ENCODE measurements around the gene PCDHB16.
"Not testable (repeated sequence)": the region's sequence is repeated elsewhere in the genome, so short reads cannot be mapped to it uniquely, and the experiment has no call there.

Gene PCDHB16

DNA sequence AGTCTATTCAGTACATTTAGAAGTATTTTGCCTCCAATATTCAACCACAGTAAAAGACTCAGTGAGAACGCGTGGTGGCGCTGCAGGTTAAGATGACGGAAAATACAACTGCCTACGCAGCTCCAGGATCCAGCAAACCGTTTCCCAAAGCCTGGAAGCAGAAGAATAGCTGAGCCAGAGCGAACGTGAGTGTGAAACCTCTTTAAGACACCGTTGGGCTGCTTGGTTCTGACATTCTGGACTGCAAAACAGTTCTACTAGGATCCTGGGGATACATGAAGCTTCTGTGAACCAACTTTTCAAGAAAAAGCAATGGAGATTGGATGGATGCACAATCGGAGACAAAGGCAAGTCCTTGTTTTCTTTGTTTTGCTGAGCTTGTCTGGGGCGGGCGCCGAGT lies at the start of gene PCDHB16:
Gene PCDHB16 (plus strand): TSS at position 140 of the 400 bp plus-strand sequence. CDS start 173 bp downstream, at position 313.
- no peak for DNase-seq (ENCODE audit: low read depth in 1 of 2, low spot score in 1 of 2)

DNA sequence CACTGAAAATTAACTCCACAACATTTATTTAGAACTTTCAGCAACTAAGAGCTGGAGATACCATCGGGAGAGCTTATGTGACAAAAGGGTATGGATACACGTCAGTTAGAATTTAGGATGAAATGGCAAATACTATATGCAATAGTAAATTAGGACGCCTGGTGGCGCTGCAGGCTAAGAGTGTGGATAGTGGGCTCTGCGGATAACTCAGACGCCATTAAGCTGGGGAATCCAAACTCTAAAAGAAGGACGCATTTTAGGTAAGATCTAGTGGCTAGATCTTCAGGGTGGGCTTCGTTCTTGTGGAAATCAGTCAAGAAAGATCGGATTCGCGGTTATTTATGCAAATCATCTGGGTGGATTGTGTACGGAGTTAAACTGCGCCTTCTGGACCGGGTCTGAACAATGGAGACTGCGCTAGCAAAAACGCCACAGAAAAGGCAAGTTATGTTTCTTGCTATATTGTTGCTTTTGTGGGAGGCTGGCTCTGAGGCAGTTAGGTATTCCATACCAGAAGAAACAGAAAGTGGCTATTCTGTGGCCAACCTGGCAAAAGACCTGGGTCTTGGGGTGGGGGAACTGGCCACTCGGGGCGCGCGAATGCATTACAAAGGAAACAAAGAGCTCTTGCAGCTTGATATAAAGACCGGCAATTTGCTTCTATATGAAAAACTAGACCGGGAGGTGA lies 47.0 kb upstream of the PCDHB16 start, which contains the start of gene PCDHB5:
Gene PCDHB5 (plus strand): TSS at position 177 of the 688 bp plus-strand sequence. CDS start 229 bp downstream, at position 406.
- no peak for DNase-seq (ENCODE audit: low read depth in 1 of 2, low spot score in 1 of 2)

DNA sequence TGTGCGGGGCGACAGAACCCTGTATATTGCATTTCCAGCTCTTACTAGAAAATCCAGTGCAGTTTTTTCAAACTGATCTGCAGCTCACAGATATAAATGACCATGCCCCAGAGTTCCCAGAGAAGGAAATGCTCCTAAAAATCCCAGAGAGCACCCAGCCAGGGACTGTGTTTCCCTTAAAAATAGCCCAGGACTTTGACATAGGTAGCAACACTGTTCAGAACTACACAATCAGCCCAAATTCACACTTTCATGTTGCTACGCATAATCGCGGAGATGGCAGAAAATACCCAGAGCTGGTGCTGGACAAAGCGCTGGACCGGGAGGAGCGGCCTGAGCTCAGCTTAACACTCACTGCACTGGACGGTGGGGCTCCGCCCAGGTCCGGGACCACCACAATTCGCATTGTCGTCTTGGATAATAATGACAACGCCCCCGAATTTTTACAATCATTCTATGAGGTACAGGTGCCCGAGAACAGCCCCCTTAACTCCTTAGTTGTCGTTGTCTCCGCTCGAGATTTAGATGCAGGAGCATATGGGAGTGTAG lies 46.4 kb upstream of the PCDHB16 start:
- DNase-seq (ENCODE audit: low read depth in 1 of 2, low spot score in 1 of 2), result no peak

DNA sequence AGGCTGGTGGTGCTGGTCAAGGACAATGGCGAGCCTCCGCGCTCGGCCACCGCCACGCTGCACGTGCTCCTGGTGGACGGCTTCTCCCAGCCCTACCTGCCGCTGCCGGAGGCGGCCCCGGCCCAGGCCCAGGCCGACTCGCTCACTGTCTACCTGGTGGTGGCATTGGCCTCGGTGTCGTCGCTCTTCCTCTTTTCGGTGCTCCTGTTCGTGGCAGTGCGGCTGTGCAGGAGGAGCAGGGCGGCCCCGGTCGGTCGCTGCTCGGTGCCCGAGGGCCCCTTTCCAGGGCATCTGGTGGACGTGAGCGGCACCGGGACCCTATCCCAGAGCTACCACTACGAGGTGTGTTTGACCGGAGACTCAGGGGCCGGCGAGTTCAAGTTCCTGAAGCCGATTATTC lies 44.8 kb upstream of the PCDHB16 start:
- DNase-seq (ENCODE audit: low read depth in 1 of 2, low spot score in 1 of 2), result not testable (repeated sequence)

DNA sequence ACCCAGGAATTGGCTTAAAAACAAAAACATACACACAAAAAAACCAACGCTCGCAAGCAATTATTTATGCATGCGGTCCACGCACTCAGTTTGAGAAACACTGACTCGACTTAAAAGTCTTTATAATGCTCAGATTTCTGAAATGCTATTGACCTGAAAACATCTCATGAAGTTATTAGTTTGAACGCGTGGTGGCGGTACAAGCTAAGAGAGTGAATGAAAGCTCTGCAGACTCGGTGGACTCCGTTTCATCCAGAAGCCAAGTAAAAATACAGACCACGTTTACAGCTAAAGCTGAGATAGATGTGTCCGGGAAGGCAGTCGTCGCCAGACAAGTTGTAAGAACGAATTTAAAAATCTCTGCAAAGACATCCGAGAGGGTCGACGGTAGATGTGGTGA lies 32.4 kb upstream of the PCDHB16 start, which contains the start of gene PCDHB6:
Gene PCDHB6 (plus strand): TSS at position 246 of the 400 bp plus-strand sequence. CDS start 201 bp downstream, outside the sequence.
- no peak for DNase-seq (ENCODE audit: low read depth in 1 of 2, low spot score in 1 of 2)

DNA sequence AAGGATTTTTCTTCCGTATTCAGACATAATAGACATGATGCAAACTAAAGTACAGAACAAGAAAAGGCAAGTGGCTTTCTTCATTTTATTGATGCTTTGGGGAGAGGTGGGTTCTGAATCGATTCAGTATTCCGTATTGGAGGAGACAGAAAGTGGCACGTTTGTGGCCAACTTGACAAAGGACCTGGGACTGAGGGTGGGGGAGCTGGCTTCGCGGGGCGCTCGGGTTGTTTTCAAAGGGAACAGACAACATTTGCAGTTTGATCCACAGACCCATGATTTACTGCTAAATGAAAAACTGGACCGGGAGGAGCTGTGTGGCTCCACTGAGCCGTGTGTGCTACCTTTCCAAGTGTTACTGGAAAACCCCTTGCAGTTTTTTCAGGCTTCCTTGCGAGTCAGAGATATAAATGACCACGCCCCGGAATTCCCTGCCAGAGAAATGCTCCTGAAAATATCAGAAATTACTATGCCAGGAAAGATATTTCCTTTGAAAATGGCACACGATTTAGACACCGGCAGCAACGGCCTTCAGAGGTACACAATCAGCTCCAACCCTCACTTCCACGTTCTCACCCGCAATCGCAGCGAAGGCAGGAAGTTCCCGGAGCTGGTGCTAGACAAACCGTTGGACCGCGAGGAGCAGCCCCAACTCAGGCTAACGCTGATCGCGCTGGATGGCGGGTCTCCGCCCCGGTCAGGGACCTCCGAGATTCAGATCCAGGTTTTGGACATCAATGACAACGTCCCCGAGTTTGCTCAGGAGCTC lies 31.8 kb upstream of the PCDHB16 start:
- no peak for DNase-seq (ENCODE audit: low read depth in 1 of 2, low spot score in 1 of 2)

DNA sequence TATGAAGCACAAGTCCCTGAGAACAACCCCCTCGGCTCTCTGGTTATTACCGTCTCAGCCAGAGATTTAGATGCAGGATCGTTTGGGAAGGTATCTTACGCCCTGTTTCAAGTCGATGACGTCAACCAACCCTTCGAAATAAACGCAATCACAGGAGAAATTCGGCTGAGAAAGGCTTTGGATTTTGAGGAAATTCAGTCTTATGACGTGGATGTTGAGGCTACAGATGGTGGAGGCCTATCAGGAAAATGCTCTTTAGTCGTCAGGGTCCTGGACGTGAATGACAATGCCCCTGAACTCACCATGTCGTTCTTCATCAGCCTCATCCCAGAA lies 31.2 kb upstream of the PCDHB16 start:
- no peak for DNase-seq (ENCODE audit: low read depth in 1 of 2, low spot score in 1 of 2)

DNA sequence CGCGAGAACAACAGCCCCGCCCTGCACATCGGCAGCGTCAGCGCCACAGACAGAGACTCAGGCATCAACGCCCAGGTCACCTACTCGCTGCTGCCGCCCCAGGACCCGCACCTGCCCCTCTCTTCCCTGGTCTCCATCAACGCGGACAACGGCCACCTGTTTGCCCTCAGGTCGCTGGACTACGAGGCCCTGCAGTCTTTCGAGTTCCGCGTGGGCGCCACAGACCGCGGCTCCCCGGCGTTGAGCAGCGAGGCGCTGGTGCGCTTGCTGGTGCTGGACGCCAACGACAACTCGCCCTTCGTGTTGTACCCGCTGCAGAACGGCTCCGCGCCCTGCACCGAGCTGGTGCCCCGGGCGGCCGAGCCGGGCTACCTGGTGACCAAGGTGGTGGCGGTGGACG lies 30.6 kb upstream of the PCDHB16 start:
- DNase-seq (ENCODE audit: low read depth in 1 of 2, low spot score in 1 of 2), result not testable (repeated sequence)

DNA sequence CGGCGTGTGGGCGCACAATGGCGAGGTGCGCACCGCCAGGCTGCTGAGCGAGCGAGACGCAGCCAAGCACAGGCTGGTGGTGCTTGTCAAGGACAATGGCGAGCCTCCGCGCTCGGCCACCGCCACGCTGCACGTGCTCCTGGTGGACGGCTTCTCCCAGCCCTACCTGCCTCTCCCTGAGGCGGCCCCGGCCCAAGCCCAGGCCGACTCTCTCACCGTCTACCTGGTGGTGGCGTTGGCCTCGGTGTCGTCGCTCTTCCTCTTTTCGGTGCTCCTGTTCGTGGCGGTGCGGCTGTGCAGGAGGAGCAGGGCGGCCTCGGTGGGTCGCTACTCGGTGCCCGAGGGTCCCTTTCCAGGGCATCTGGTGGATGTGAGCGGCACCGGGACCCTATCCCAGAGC lies 30.1 kb upstream of the PCDHB16 start:
- DNase-seq (ENCODE audit: low read depth in 1 of 2, low spot score in 1 of 2), result not testable (repeated sequence)

DNA sequence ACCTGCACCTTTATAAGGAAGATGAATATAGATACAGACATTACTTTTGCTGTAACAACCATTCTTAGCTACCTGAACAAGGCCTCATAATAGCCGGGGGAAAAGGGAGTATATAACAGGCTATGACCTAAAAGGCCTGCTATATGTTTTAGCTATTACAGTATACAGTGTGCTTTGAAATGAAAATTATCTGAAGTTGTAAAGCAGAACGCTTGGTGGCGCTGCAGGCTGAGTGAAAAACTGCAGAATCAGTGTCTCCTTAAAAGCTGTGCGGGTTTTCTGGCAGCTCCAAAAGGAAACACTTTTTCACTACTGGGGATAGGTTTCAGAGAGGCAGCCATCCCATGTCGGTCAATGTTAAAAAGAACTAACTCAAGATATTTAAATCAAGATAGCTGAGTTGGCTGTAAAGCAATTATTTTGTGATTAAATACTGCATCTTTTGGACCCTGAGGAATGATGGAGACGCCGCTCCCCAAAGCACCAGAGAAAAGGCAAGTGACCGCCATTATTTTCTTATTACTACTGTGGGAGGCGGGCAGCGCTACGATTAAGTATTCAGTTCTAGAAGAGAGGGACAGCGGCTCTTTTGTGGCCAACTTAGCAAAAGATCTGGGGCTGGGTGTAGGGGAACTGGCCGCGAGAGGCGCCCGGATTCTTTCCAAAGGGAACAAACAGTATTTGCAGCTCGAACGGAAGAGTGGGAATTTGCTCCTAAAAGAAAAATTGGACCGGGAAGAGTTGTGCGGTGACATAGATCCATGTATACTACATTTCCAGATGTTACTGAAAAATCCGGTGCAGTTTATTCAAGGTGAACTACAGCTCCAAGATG lies 26.4 kb upstream of the PCDHB16 start:
- DNase-seq (ENCODE audit: low read depth in 1 of 2, low spot score in 1 of 2), result no peak

DNA sequence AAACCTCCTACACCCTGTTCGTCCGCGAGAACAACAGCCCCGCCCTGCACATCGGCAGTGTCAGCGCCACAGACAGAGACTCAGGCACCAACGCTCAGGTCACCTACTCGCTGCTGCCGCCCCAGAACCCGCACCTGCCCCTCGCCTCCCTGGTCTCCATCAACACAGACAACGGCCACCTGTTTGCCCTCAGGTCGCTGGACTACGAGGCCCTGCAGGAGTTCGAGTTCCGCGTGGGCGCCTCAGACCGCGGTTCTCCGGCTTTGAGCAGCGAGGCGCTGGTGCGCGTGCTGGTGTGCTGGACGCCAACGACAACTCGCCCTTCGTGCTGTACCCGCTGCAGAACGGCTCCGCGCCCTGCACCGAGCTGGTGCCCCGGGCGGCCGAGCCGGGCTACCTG lies 24.8 kb upstream of the PCDHB16 start:
- not testable (repeated sequence) for DNase-seq (ENCODE audit: low read depth in 1 of 2, low spot score in 1 of 2)

DNA sequence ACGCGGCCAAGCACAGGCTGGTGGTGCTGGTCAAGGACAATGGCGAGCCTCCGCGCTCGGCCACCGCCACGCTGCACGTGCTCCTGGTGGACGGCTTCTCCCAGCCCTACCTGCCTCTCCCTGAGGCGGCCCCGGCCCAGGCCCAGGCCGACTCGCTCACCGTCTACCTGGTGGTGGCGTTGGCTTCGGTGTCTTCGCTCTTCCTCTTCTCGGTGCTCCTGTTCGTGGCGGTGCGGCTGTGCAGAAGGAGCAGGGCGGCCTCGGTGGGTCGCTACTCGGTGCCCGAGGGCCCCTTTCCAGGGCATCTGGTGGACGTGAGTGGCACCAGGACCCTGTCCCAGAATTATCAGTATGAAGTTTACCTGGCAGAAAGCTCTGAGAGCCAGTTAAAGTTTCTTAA lies 24.3 kb upstream of the PCDHB16 start:
- not testable (repeated sequence) for DNase-seq (ENCODE audit: low read depth in 1 of 2, low spot score in 1 of 2)

DNA sequence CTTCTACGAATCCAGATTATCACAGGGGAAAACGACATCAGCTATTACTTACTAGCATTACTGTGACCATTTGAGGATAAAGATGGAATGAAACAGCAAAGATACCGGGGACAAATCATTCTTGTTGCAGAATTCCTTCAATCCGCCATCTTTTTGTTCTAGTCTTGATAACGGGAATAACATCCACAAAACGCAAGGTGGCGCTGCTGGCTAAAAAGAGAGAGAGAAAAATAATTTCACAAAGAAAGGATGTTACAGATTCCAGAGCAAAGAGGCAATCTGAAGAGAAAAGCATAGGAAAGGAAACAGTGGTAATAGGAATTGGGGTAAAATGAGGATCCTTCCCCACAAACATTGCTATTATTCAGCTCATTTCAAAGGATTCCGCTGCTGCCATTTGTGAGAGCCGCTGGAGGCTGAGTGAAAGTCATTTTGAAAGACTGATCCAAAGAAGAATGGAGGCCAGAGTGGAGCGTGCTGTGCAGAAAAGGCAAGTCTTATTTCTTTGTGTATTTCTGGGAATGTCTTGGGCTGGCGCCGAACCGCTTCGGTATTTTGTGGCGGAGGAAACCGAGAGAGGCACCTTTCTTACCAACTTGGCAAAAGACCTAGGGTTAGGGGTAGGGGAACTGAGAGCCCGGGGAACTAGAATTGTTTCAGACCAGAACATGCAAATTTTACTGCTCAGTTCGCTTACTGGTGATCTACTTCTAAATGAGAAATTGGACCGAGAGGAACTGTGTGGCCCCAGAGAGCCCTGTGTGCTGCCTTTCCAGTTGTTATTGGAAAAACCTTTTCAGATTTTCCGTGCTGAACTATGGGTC lies 9.6 kb upstream of the PCDHB16 start, which contains the start of gene PCDHB7:
Gene PCDHB7 (plus strand): TSS at position 264 of the 824 bp plus-strand sequence. CDS start 192 bp downstream, at position 456.
- DNase-seq (ENCODE audit: low read depth in 1 of 2, low spot score in 1 of 2), result no peak

DNA sequence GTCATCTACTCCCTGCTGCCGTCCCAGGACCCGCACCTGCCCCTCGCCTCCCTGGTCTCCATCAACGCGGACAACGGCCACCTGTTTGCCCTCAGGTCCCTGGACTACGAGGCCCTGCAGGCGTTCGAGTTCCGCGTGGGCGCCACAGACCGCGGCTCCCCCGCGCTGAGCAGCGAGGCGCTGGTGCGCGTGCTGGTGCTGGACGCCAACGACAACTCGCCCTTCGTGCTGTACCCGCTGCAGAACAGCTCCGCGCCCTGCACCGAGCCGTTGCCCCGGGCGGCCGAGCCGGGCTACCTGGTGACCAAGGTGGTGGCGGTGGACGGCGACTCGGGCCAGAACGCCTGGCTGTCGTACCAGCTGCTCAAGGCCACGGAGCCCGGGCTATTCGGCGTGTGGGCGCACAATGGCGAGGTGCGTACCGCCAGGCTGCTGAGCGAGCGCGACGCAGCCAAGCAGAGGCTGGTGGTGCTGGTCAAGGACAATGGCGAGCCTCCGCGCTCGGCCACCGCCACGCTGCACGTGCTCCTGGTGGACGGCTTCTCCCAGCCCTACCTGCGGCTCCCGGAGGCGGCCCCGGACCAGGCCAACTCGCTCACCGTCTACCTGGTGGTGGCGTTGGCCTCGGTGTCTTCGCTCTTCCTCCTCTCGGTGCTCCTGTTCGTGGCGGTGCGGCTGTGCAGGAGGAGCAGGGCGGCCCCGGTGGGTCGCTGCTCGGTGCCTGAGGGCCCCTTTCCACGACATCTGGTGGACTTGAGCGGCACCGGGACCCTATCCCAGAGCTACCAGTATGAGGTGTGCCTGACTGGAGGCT lies 7.7 kb upstream of the PCDHB16 start:
- DNase-seq (ENCODE audit: low read depth in 1 of 2, low spot score in 1 of 2), result not testable (repeated sequence)

DNA sequence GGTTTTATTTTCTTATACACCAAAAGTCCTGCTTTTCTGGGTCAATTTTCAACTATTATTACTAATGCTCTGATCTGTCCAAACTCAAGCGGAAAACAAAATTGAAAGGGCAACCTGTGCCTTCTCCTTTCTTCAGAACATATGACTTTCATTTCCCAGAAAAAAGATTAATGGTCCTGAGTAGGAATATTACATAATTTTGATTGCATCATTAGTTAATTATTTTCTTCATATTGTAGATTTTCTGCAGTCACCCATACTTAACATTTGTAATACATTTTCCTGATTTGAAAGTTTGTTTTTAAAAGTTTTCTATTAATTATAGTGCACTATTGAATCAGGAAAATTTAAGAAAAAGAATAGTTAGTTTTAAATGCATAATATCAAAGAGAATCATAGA lies 6.3 kb upstream of the PCDHB16 start:
- no peak for DNase-seq (ENCODE audit: low read depth in 1 of 2, low spot score in 1 of 2)

DNA sequence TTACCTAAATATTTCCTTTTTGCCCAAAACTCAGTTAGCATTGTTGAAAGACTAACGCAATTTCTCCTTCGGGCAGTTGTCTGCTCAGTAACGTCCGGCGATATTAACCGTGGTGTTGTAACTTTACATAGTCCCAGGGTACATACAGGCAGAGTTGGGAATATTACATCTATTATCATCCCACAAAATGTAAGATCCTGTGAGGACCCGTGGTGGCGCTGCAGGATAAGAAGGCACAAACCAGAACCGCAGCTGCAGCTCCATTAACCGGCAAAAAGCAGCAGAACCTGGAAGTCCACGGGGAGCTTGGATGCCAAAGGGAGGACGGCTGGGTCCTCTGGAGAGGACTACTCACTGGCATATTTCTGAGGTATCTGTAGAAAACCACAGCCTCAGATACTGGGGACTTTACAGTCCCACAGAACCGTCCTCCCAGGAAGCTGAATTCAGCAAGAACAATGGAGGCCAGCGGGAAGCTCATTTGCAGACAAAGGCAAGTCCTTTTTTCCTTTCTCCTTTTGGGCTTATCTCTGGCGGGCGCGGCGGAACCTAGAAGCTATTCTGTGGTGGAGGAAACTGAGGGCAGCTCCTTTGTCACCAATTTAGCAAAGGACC lies 4.5 kb upstream of the PCDHB16 start, which contains the start of gene PCDHB8:
Gene PCDHB8 (plus strand): TSS at position 214 of the 615 bp plus-strand sequence. CDS start 245 bp downstream, at position 459.
- DNase-seq (ENCODE audit: low read depth in 1 of 2, low spot score in 1 of 2), result not testable (repeated sequence)

DNA sequence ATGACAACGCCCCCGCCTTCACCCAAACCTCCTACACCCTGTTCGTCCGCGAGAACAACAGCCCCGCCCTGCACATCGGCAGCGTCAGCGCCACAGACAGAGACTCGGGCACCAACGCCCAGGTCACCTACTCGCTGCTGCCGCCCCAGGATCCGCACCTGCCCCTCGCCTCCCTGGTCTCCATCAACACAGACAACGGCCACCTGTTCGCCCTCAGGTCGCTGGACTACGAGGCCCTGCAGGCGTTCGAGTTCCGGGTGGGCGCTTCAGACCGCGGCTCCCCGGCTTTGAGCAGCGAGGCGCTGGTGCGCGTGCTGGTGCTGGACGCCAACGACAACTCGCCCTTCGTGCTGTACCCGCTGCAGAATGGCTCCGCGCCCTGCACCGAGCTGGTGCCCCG lies 2.8 kb upstream of the PCDHB16 start:
- DNase-seq (ENCODE audit: low read depth in 1 of 2, low spot score in 1 of 2), result not testable (repeated sequence)

DNA sequence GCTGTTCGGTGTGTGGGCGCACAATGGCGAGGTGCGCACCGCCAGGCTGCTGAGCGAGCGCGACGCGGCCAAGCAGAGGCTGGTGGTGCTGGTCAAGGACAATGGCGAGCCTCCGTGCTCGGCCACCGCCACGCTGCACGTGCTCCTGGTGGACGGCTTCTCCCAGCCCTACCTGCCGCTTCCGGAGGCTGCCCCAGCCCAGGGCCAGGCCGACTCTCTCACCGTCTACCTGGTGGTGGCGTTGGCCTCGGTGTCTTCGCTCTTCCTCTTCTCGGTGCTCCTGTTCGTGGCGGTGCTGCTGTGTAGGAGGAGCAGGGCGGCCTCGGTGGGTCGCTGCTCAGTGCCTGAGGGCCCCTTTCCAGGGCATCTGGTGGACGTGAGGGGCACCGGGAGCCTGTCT lies 2.3 kb upstream of the PCDHB16 start:
- not testable (repeated sequence) for DNase-seq (ENCODE audit: low read depth in 1 of 2, low spot score in 1 of 2)

DNA sequence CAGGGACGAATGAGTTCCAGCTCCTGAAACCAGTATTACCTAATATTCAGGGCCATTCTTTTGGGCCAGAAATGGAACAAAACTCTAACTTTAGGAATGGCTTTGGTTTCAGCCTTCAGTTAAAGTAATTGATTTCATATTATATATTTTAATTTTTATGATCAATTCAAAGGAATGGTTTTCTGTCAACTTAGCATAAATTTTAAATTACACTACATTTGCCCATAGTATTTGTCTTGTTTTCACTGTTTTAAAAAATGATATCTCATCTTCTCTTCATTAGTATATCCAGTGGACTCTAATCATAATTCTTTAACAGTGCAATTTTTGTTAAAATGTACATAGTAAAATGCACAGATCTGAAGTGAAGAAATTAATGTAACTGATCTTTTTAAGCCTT lies 1.9 kb upstream of the PCDHB16 start:
- no peak for DNase-seq (ENCODE audit: low read depth in 1 of 2, low spot score in 1 of 2)

All from stimulated activated CD4-positive, alpha-beta T cell treated with anti-CD3 and anti-CD28 coated beads, Interleukin-15, amount 100 ng/mL, for 1 hour (primary cell).